Mesendoderm (in vitro differentiated cells): ENCODE results near the gene CARS2.

Source experiments
- DNase-seq: peaks from one replicate; pipeline ENCODE4 v3.0.0; 2013
- H2AK5ac ChIP-seq: 2 replicates; pipeline ENCODE4 v1.6.1; 2013; ENCODE audit warnings: low read length, inconsistent platforms
- H2BK120ac ChIP-seq: 2 replicates; pipeline ENCODE4 v1.6.1; 2013; ENCODE audit warnings: low read depth, mild to moderate bottlenecking, low read length, moderate library complexity, mixed read lengths
- H2BK15ac ChIP-seq: replicated peaks from 2 replicates; pipeline ENCODE4 v1.6.1; 2013; ENCODE audit warnings: low read depth, mild to moderate bottlenecking, moderate library complexity
- H2BK5ac ChIP-seq: 2 replicates; pipeline ENCODE4 v1.6.1; 2013; ENCODE audit warnings: low read length, inconsistent platforms
- H3K18ac ChIP-seq: 2 replicates; pipeline ENCODE4 v1.6.1; 2013; ENCODE audit warnings: mild to moderate bottlenecking, low read length, mixed read lengths
- H3K23ac ChIP-seq: one replicate; pipeline ENCODE4 v1.6.1; 2013; ENCODE audit warnings: low read length
- H3K27ac ChIP-seq: 2 replicates; pipeline ENCODE4 v1.5.1; 2013; ENCODE audit warnings: low read depth, mild to moderate bottlenecking, inconsistent platforms, low read length, moderate library complexity
- H3K27me3 ChIP-seq: 2 replicates; pipeline ENCODE4 v1.6.1; 2013; ENCODE audit warnings: low read length, control low read depth, mild to moderate bottlenecking, inconsistent platforms; ENCODE audit not compliant: insufficient read depth, poor library complexity
- H3K36me3 ChIP-seq: 2 replicates; pipeline ENCODE4 v1.6.1; 2013; ENCODE audit warnings: low read length, inconsistent platforms; ENCODE audit not compliant: control insufficient read depth, insufficient read depth
- H3K4ac ChIP-seq: one replicate; pipeline ENCODE4 v1.6.1; 2013; ENCODE audit warnings: low read depth, mild to moderate bottlenecking, low read length, moderate library complexity
- H3K4me1 ChIP-seq: 2 replicates; pipeline ENCODE4 v1.6.1; 2013; ENCODE audit warnings: low read depth, low read length, inconsistent platforms; ENCODE audit not compliant: control insufficient read depth
- H3K4me2 ChIP-seq: 2 replicates; pipeline ENCODE4 v1.6.1; 2013; ENCODE audit warnings: low read length
- H3K4me3 ChIP-seq: 2 replicates; pipeline ENCODE4 v1.5.1; 2013; ENCODE audit warnings: mild to moderate bottlenecking, low read length
- H3K56ac ChIP-seq: one replicate; pipeline ENCODE4 v1.6.1; 2013; ENCODE audit warnings: low read length
- H3K79me1 ChIP-seq: 2 replicates; pipeline ENCODE4 v1.6.1; 2013; ENCODE audit warnings: low read length, inconsistent platforms
- H3K79me2 ChIP-seq: 2 replicates; pipeline ENCODE4 v1.6.1; 2013; ENCODE audit warnings: mild to moderate bottlenecking, low read length; ENCODE audit not compliant: control insufficient read depth, insufficient read depth
- H3K9ac ChIP-seq: 2 replicates; pipeline ENCODE4 v1.6.1; 2013; ENCODE audit warnings: low read length, inconsistent platforms
- H4K5ac ChIP-seq: one replicate; pipeline ENCODE4 v1.6.1; 2013; ENCODE audit warnings: low read length
- H4K8ac ChIP-seq: one replicate; pipeline ENCODE4 v1.6.1; 2013; ENCODE audit warnings: low read depth, mild to moderate bottlenecking, control low read depth, low read length, moderate library complexity
- WGBS: extraction: QIAGEN DNeasy Blood & Tissue Kit; methylation state at CpG from one replicate; pipeline ENCODE4 v1.1.7; 2013; ENCODE audit warnings: low lambda C conversion rate, missing lambda C conversion rate; ENCODE audit not compliant: insufficient coverage; ENCODE audit errors: extremely low coverage; 5-methylcytosine and 5-hydroxymethylcytosine counted together

CARS2 gene

DNA sequence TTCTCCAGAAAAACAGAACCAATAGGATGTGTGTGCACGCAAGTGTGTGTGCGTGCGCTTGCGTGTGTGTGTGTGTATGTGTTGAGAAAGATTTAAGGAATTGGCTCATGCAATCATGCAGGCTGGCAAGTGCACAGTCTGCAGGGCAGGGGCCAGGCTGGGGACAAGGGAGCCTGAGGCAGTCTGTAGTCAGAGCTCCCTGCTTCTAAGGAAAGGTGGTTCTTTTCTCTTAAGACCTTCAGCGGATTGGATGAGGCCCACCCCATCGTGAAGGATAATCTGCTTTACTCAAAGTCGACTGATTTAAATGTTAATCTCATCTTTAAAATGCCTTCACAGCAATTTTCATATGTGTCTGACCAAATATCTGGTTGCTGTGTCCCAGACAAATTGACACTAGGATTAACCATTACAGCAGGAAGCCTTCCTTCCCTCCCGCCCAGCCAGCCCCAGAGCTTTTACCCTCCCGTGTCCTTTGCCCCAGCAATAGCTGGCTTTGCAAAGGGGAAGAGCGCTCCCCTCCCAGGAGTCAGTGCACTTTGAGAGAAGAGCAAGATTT is 105.6 kb downstream of the CARS2 start:
- Histone ChIP-seq H3K79me1 (no peaks in the 10 kb centered on the region), H3K36me3 (no peaks in the 10 kb centered on the region), H4K8ac (no peak overlapping the region), H3K79me2 (no peaks in the 10 kb centered on the region), H3K27ac (peak overlapping the region; percentile 45), H3K23ac (no peak overlapping the region), H3K18ac (peak overlapping the region; percentile 52), H3K27me3 (no peaks in the 10 kb centered on the region), H3K4me2 (no peak overlapping the region), H3K9ac (peak overlapping the region; percentile 8), H2AK5ac (no peak overlapping the region), H3K56ac (peak overlapping the region; percentile 63), H3K4me1 (peaks cover 8% of the 10 kb centered on the region), H2BK5ac (peak overlapping the region; percentile 26), H2BK120ac (no peak overlapping the region), H3K4me3 (no peak overlapping the region), H2BK15ac (no peak overlapping the region), H3K4ac (no peak overlapping the region), H4K5ac (no peak overlapping the region)
- no CpG with 5 or more reads among the region's 10 CpGs for WGBS
- peak; percentile 62 for DNase-seq

DNA sequence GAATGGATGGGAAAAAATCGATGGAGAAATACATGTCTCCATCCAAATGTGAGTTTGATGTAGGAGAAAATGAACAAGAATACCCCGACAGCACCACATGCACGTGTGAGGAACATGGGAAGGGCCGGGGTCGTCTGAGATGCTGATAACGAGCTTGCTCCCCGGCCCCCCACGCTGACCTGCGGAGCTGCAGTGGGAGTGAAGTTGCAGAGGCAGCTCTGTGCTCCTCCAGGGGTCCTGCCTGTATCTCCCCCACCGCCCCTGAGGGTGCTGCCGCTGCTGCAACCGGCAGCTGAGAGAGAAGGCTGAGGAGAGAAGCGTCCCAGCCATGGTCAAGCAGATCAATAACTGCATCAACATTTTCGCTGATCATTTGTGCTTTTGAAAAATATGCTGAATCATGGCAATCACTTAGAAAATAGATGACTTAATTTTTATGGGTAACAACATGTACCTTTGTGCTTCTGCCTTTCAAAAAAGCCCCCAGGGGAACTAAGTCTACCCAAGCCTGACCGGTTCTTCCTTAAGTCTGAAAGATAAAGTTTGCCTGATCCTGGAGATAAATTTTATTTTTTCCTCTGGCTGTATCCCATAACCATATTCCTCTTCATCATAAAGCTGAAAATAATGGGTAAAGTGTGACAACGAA is 108.8 kb downstream of the CARS2 start:
- Histone ChIP-seq H3K4ac (no peak overlapping the region), H3K4me3 (no peak overlapping the region), H3K27me3 (no peaks in the 10 kb centered on the region), H3K4me1 (peaks cover 8% of the 10 kb centered on the region), H4K5ac (no peak overlapping the region), H3K27ac (no peak overlapping the region), H3K9ac (no peak overlapping the region), H3K36me3 (no peaks in the 10 kb centered on the region), H3K4me2 (no peak overlapping the region), H2BK120ac (peak overlapping the region; percentile 3), H2BK5ac (no peak overlapping the region), H3K18ac (peak overlapping the region; percentile 33), H3K56ac (peak overlapping the region; percentile 20), H3K23ac (no peak overlapping the region), H3K79me2 (no peaks in the 10 kb centered on the region), H3K79me1 (no peaks in the 10 kb centered on the region), H2BK15ac (no peak overlapping the region), H4K8ac (no peak overlapping the region), H2AK5ac (no peak overlapping the region)
- no CpG with 5 or more reads among the region's 16 CpGs for WGBS
- DNase-seq, result no peak

DNA sequence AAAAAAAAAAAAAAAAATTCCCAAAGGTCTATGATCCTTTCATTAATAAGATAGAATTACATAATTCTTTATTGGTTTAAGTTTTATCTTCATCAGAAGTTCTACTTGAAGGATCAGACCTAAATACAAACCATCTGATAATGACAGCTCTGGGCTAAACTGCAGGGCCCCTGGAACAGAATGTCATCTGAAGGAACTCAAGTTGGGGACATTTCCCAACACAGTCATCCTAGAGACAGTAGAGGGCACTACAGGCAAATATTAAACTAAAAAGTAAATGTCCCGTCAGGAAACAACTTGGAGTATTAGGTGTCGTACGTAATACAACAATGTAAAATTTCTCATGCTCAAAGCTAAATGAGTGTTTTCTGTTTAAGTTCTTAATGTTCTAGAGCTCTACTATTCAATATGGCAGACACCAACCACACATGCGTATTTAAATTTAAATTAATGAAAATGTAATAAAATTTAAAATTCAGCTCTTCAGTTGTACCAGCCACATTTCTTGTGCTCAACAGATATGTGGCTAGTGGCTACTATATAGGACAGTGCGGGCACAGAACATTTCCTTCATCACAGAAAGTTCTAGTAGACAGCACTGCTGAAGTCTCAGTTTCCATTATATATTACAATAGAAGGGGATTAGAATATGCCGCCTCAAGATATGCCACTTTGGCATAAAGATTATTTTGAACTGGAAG is 112.3 kb downstream of the CARS2 start:
- WGBS, result no CpG with 5 or more reads among the region's 6 CpGs
- H3K36me3 ChIP-seq, result no peaks in the 10 kb centered on the region
- no peak overlapping the region for H2BK5ac ChIP-seq

DNA sequence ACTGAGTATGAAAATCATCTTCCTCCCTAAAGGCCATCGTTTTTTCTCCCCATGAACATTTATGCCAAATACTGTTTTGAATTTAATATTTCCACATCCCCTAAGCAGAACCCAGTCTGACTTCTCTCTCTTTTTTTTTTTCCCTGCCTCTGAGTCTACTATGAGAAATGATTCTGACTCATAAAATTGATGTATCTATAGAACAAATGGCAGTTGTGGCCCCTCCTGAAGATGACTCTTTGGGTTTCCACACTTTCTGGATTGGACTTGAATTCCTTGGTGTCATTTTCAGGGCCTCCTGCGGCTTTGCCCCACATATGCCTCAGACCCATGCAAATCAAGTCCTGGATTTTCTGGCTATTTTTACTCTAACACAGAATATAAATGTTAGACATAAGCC is 113.3 kb downstream of the CARS2 start:
- H2AK5ac ChIP-seq, result no peak overlapping the region
- H4K8ac ChIP-seq, result no peak overlapping the region
- no peak overlapping the region for H3K27ac ChIP-seq
- H3K18ac ChIP-seq, result no peak overlapping the region
- H2BK5ac ChIP-seq, result no peak overlapping the region
- H3K4me1 ChIP-seq, result no peaks in the 10 kb centered on the region
- no peak for DNase-seq
- no peak overlapping the region for H4K5ac ChIP-seq
- H3K79me2 ChIP-seq, result no peaks in the 10 kb centered on the region
- no peak overlapping the region for H2BK15ac ChIP-seq
- no peaks in the 10 kb centered on the region for H3K79me1 ChIP-seq
- no peak overlapping the region for H3K23ac ChIP-seq
- WGBS, result no CpG with 5 or more reads among the region's 2 CpGs
- no peak overlapping the region for H3K56ac ChIP-seq
- H3K36me3 ChIP-seq, result no peaks in the 10 kb centered on the region
- H3K9ac ChIP-seq, result no peak overlapping the region
- no peaks in the 10 kb centered on the region for H3K27me3 ChIP-seq
- H3K4me2 ChIP-seq, result no peak overlapping the region
- no peak overlapping the region for H3K4ac ChIP-seq
- no peak overlapping the region for H3K4me3 ChIP-seq
- H2BK120ac ChIP-seq, result no peak overlapping the region

More for the DNA sequence above, 112.3 kb downstream of the CARS2 start:
- no peaks in the 10 kb centered on the region for H3K27me3 ChIP-seq
- H3K79me2 ChIP-seq, result no peaks in the 10 kb centered on the region
- no peak overlapping the region for H2AK5ac ChIP-seq
- no peak overlapping the region for H4K8ac ChIP-seq
- no peak overlapping the region for H3K4me2 ChIP-seq
- no peak overlapping the region for H2BK15ac ChIP-seq
- no peak overlapping the region for H3K9ac ChIP-seq
- DNase-seq, result peak; percentile 80
- no peaks in the 10 kb centered on the region for H3K79me1 ChIP-seq
- H3K4me1 ChIP-seq, result no peaks in the 10 kb centered on the region
- no peak overlapping the region for H3K4ac ChIP-seq
- H3K4me3 ChIP-seq, result no peak overlapping the region
- no peak overlapping the region for H3K56ac ChIP-seq
- H3K18ac ChIP-seq, result no peak overlapping the region
- no peak overlapping the region for H2BK120ac ChIP-seq
- no peak overlapping the region for H3K23ac ChIP-seq
- no peak overlapping the region for H3K27ac ChIP-seq
- no peak overlapping the region for H4K5ac ChIP-seq
